Measurements from ENCODE around the gene SEC24C. TPM values are rescaled to one million over a fixed set of nuclear protein-coding genes. Genes with fewer than 3 reads are reported as not detected.
A peak's percentile ranks its signal among the peaks of the same experiment; 100 is the strongest.

Gene SEC24C
- total RNA-seq, 1 donor from 2014 or later, result 36.0 TPM

GRCh38 chr10:73742454-73742734 lies 1.8 kb upstream of the SEC24C start:
- H3K4me1 Mint-ChIP-seq, result peaks cover 19% of the 10 kb centered on the region

GRCh38 chr10:73743327-73743904 lies 756 bp upstream of the SEC24C start:
- H3K4me3 ChIP-seq, result peak overlapping the region; percentile 70
- peaks cover 19% of the 10 kb centered on the region for H3K4me1 Mint-ChIP-seq
- peaks cover 42% of the 10 kb centered on the region for H3K79me2 ChIP-seq (ENCODE audit: low read depth)
- H3F3A ChIP-seq (ENCODE audit: low read depth), result peaks cover 30% of the 10 kb centered on the region
- no peaks in the 10 kb centered on the region for H3K9me3 ChIP-seq (ENCODE audit: low read depth)
- no peaks in the 10 kb centered on the region for H3K27me3 Mint-ChIP-seq (ENCODE audit: insufficient read depth, low read depth)
- peak overlapping the region; percentile 99 for H3K27ac Mint-ChIP-seq
- H3K9me3 Mint-ChIP-seq, result no peaks in the 10 kb centered on the region
- TF ChIP-seq EZH2 (IDR thresholded peaks at IDR 0.05) (no peak), EZH2phosphoT487 (IDR thresholded peaks at IDR 0.05) (no peak), CTCF (IDR thresholded peaks at IDR 0.05) (no peak)
- peak overlapping the region; percentile 90 for H3K4me2 ChIP-seq
- H3K4me3 Mint-ChIP-seq, result peak overlapping the region; percentile 99
- H4K20me1 ChIP-seq (ENCODE audit: low read depth), result no peaks in the 10 kb centered on the region
- H3K36me3 Mint-ChIP-seq, result no peaks in the 10 kb centered on the region
- H2AFZ ChIP-seq (replicated peaks), result peak overlapping the region; percentile 96
- no peaks in the 10 kb centered on the region for H3K36me3 ChIP-seq
- H3K27me3 ChIP-seq, result no peaks in the 10 kb centered on the region
- peak overlapping the region; percentile 89 for H3K27ac ChIP-seq
- H3K4me1 ChIP-seq, result peaks cover 6% of the 10 kb centered on the region
- no peak for DNase-seq (ENCODE audit: low spot score)
- H3K9ac ChIP-seq, result peak overlapping the region; percentile 80

More at GRCh38 chr10:73742454-73742734, 1.8 kb upstream of the SEC24C start:
- Histone ChIP-seq H3K4me1 (peaks cover 6% of the 10 kb centered on the region), H3K27me3 (no peaks in the 10 kb centered on the region), H3K4me3 (no peak overlapping the region), H3K79me2 (ENCODE audit: low read depth) (peaks cover 38% of the 10 kb centered on the region), H3K9ac (no peak overlapping the region), H3K4me2 (peak overlapping the region; percentile 90), H2AFZ (replicated peaks) (no peak overlapping the region), H4K20me1 (ENCODE audit: low read depth) (no peaks in the 10 kb centered on the region), H3F3A (ENCODE audit: low read depth) (peaks cover 30% of the 10 kb centered on the region), H3K9me3 (ENCODE audit: low read depth) (no peaks in the 10 kb centered on the region), H3K36me3 (no peaks in the 10 kb centered on the region), H3K27ac (no peak overlapping the region)
- Mint-ChIP-seq H3K36me3 (no peaks in the 10 kb centered on the region), H3K27ac (no peak overlapping the region), H3K4me3 (no peak overlapping the region), H3K9me3 (no peaks in the 10 kb centered on the region), H3K27me3 (ENCODE audit: insufficient read depth, low read depth) (no peaks in the 10 kb centered on the region)
- no peak for TF ChIP-seq CTCF (IDR thresholded peaks at IDR 0.05)
- no peak for TF ChIP-seq EZH2 (IDR thresholded peaks at IDR 0.05)
- TF ChIP-seq EZH2phosphoT487 (IDR thresholded peaks at IDR 0.05), result no peak
- no peak for DNase-seq (ENCODE audit: low spot score)

GRCh38 chr10:73744664-73744975 lies 448 bp downstream of the SEC24C start:
- DNase-seq (ENCODE audit: low spot score), result peak; percentile 85
- H3K4me3 ChIP-seq, result peak overlapping the region; percentile 70
- peaks cover 46% of the 10 kb centered on the region for H3K79me2 ChIP-seq (ENCODE audit: low read depth)
- H3K36me3 Mint-ChIP-seq, result peaks cover 5% of the 10 kb centered on the region
- no peaks in the 10 kb centered on the region for H3K27me3 Mint-ChIP-seq (ENCODE audit: insufficient read depth, low read depth)
- H3F3A ChIP-seq (ENCODE audit: low read depth), result peaks cover 30% of the 10 kb centered on the region
- H3K4me1 Mint-ChIP-seq, result peaks cover 21% of the 10 kb centered on the region
- no peaks in the 10 kb centered on the region for H3K9me3 Mint-ChIP-seq
- peak overlapping the region; percentile 89 for H3K27ac ChIP-seq
- peak overlapping the region; percentile 99 for H3K27ac Mint-ChIP-seq
- H3K9ac ChIP-seq, result peak overlapping the region; percentile 80
- peak overlapping the region; percentile 90 for H3K4me2 ChIP-seq
- H3K27me3 ChIP-seq, result no peaks in the 10 kb centered on the region
- H3K4me1 ChIP-seq, result peaks cover 6% of the 10 kb centered on the region
- H3K36me3 ChIP-seq, result no peaks in the 10 kb centered on the region
- peak overlapping the region; percentile 96 for H2AFZ ChIP-seq (replicated peaks)
- no peaks in the 10 kb centered on the region for H4K20me1 ChIP-seq (ENCODE audit: low read depth)
- peak overlapping the region; percentile 99 for H3K4me3 Mint-ChIP-seq
- TF ChIP-seq EZH2phosphoT487 (IDR thresholded peaks at IDR 0.05) (no peak), EZH2 (IDR thresholded peaks at IDR 0.05) (no peak), CTCF (IDR thresholded peaks at IDR 0.05) (no peak)
- H3K9me3 ChIP-seq (ENCODE audit: low read depth), result no peaks in the 10 kb centered on the region

All from neural progenitor cell (in vitro differentiated cells).